ENCODE results near the gene OVOL2. TPM values are rescaled to one million over a fixed set of nuclear protein-coding genes. Genes with fewer than 3 reads are reported as not detected.

Gene OVOL2
- total and polyA plus RNA-seq, 10 donors = not detected

GRCh38 chr20:18039063-18039462, 18.7 kb downstream of the OVOL2 start:
- peaks cover 0 to 41% (median 4%) of the 10 kb centered on the region in 7 donors for H3K27me3 ChIP-seq (replicated peaks in 1 of 7)
- intact Hi-C loops (cut with DNase I; ENCODE audit: low total_unique reads) = no loop called here
- H3K4me1 ChIP-seq = no peaks in the 10 kb centered on the region
- no peaks in the 10 kb centered on the region for H3K36me3 ChIP-seq
- H3K27ac ChIP-seq = no peak overlapping the region
- H3K4me3 ChIP-seq = no peak overlapping the region
- no peak for DNase-seq
- H3K9me3 ChIP-seq = peaks cover 0 to 15% (median 10%) of the 10 kb centered on the region in 8 donors
- WGBS, 5 donors = 82 to 89% (median 83%) methylated on average over 5 of the region's 5 CpGs
- TF ChIP-seq CTCF (IDR thresholded peaks at IDR 0.05 in 8 of 11, conservative IDR thresholded peaks at IDR 0.05 in 3 of 11) (no peak), POLR2A (IDR thresholded peaks at IDR 0.05) (no peak), POLR2AphosphoS5 (IDR thresholded peaks at IDR 0.05) (no peak)

GRCh38 chr20:18034039-18034438, 23.7 kb downstream of the OVOL2 start:
- 50 to 73% (median 63%) methylated on average over 4 to 5 of the region's 5 CpGs for WGBS, 5 donors
- Histone ChIP-seq H3K4me3 (no peak overlapping the region), H3K4me1 (no peaks in the 10 kb centered on the region), H3K27ac (no peak overlapping the region), H3K9me3 (no peaks in the 10 kb centered on the region), H3K36me3 (no peaks in the 10 kb centered on the region), H3K27me3 (replicated peaks in 1 of 7) (peaks cover 0 to 8% (median 3%) of the 10 kb centered on the region in 7 donors)
- intact Hi-C loops (cut with DNase I; ENCODE audit: low total_unique reads) = no loop called here
- DNase-seq = no peak
- TF ChIP-seq CTCF (IDR thresholded peaks at IDR 0.05 in 8 of 11, conservative IDR thresholded peaks at IDR 0.05 in 3 of 11) (no peak), POLR2A (IDR thresholded peaks at IDR 0.05) (no peak), POLR2AphosphoS5 (IDR thresholded peaks at IDR 0.05) (no peak)

GRCh38 chr20:18032977-18033892, 24.5 kb downstream of the OVOL2 start:
- TF ChIP-seq POLR2A (IDR thresholded peaks at IDR 0.05) = no peak
- TF ChIP-seq POLR2AphosphoS5 (IDR thresholded peaks at IDR 0.05) = no peak
- TF ChIP-seq CTCF (IDR thresholded peaks at IDR 0.05 in 8 of 11, conservative IDR thresholded peaks at IDR 0.05 in 3 of 11) = no peak
- Histone ChIP-seq H3K27ac (no peak overlapping the region), H3K4me1 (no peaks in the 10 kb centered on the region), H3K27me3 (replicated peaks in 1 of 7) (peaks cover 0 to 5% (median 0%) of the 10 kb centered on the region in 7 donors), H3K4me3 (no peak overlapping the region), H3K36me3 (no peaks in the 10 kb centered on the region), H3K9me3 (no peaks in the 10 kb centered on the region)
- intact Hi-C loops (cut with DNase I; ENCODE audit: low total_unique reads) = no loop called here
- WGBS, 5 donors = 80 to 89% (median 83%) methylated on average over 17 of the region's 17 CpGs
- no peak for DNase-seq

GRCh38 chr20:18031888-18032509, 25.7 kb downstream of the OVOL2 start:
- Histone ChIP-seq H3K4me1 (no peaks in the 10 kb centered on the region), H3K9me3 (no peaks in the 10 kb centered on the region), H3K27me3 (replicated peaks in 1 of 7) (peaks cover 0 to 5% (median 0%) of the 10 kb centered on the region in 7 donors), H3K36me3 (no peaks in the 10 kb centered on the region), H3K4me3 (no peak overlapping the region), H3K27ac (no peak overlapping the region)
- DNase-seq = no peak
- WGBS, 5 donors = 75 to 85% (median 79%) methylated on average over 7 of the region's 7 CpGs
- intact Hi-C loops (cut with DNase I; ENCODE audit: low total_unique reads) = no loop called here
- TF ChIP-seq CTCF (IDR thresholded peaks at IDR 0.05 in 8 of 11, conservative IDR thresholded peaks at IDR 0.05 in 3 of 11) = no peak
- no peak for TF ChIP-seq POLR2A (IDR thresholded peaks at IDR 0.05)
- TF ChIP-seq POLR2AphosphoS5 (IDR thresholded peaks at IDR 0.05) = no peak

Data from spleen (tissue), 11 donors.